Esophagus squamous epithelium (tissue), 5 donors: ENCODE data around the gene RALBP1. TPM values are rescaled to one million over a fixed set of nuclear protein-coding genes. Genes with fewer than 3 reads are reported as not detected.

Source experiments
- DNase-seq: peaks from one replicate; lab custom pipeline; 2025; lab: John Stamatoyannopoulos, UW
- H3K27ac ChIP-seq, 4 donors: fragments of 200-600 bp; sonication (generic); one replicate each; pipeline ENCODE4 v1.5.1; 2016 to 2019; ENCODE audit warnings: mild to moderate bottlenecking in 1 of 4
- H3K27me3 ChIP-seq, 4 donors: fragments of 200-600 bp; sonication (generic); 1 replicate in 3 of 4; 2 replicates in 1 of 4; pipeline versions ENCODE4 v1.5.1 to v1.6.0; 2017 to 2021; ENCODE audit warnings: antibody characterized with exemption in 1 of 4
- H3K36me3 ChIP-seq, 3 donors: fragments of 200-600 bp; sonication (generic); one replicate each; pipeline ENCODE4 v1.5.1; 2016 to 2019
- H3K4me1 ChIP-seq, 3 donors: fragments of 200-600 bp; sonication (generic); one replicate each; pipeline ENCODE4 v1.5.1; 2017 to 2019
- H3K4me3 ChIP-seq, 4 donors: fragments of 200-600 bp; sonication (generic); 1 replicate in 3 of 4; 2 replicates in 1 of 4; pipeline ENCODE4 v1.5.1; 2016 to 2019; ENCODE audit warnings: mild to moderate bottlenecking in 2 of 4, moderate library complexity in 1 of 4
- H3K9me3 ChIP-seq, 3 donors: fragments of 200-600 bp; sonication (generic); one replicate each; pipeline ENCODE4 v1.5.1; 2016 to 2019
- CTCF ChIP-seq, 6 experiments: fragments of 450-650 bp in 4 of 6; fragments of 200-600 bp in 2 of 6; sonication (generic) in 2 of 6; IDR thresholded peaks; one replicate each; pipeline ENCODE4 v1.5.1; 2016 to 2019; ENCODE audit warnings: antibody characterized with exemption in 6 of 6, mild to moderate bottlenecking in 4 of 6, moderate library complexity in 4 of 6
- POLR2A ChIP-seq, 4 donors: fragments of 450-650 bp; IDR thresholded peaks; one replicate each; pipeline ENCODE4 v1.6.1; 2017; ENCODE audit warnings: antibody characterized with exemption in 4 of 4, mild to moderate bottlenecking in 4 of 4, moderate library complexity in 3 of 4
- WGBS, 2 donors: methylation state at CpG; one replicate each; pipeline ENCODE4 v1.1.5; 2018; 5-methylcytosine and 5-hydroxymethylcytosine counted together
- intact Hi-C: fragments of 100-400 bp; cut with DNase I; formaldehyde crosslinking; loops from one replicate; pipeline ENCODE4 v1.15.0; 2022
- total RNA-seq, 4 donors: library from RNA; depleted of rRNA; stranded (reverse); fragments of >200 nt; gene quantifications; one replicate each; pipeline ENCODE4 v1.1.0, GENCODE V29; 2016
- donor health status: DM: yes; HTN: yes; CAD: no.

Gene RALBP1
- total RNA-seq, 4 donors from 2014 or later: 74.0 to 105 (median 84.1) TPM

GRCh38 chr18:9568186-9568585 is 92.9 kb downstream of the RALBP1 start:
- TF ChIP-seq CTCF (IDR thresholded peaks at IDR 0.05) (no peak), POLR2A (IDR thresholded peaks at IDR 0.05) (no peak)
- Histone ChIP-seq H3K36me3 (peaks cover 13 to 98% (median 13%) of the 10 kb centered on the region in 3 donors), H3K4me1 (peaks cover 0 to 23% (median 0%) of the 10 kb centered on the region in 3 donors), H3K27ac (no peak overlapping the region), H3K9me3 (no peaks in the 10 kb centered on the region), H3K4me3 (no peak overlapping the region), H3K27me3 (no peaks in the 10 kb centered on the region)
- DNase-seq: no peak
- intact Hi-C loops: no loop called here

- Histone ChIP-seq H3K9me3 (no peaks in the 10 kb centered on the region), H3K4me3 (no peak overlapping the region), H3K27me3 (no peaks in the 10 kb centered on the region), H3K4me1 (peaks cover 0 to 15% (median 0%) of the 10 kb centered on the region in 3 donors), H3K27ac (no peak overlapping the region), H3K36me3 (peaks cover 8 to 98% (median 10%) of the 10 kb centered on the region in 3 donors)
- 82 to 93% methylated on average over 8 of the region's 8 CpGs for WGBS, 2 donors
- intact Hi-C loops: no loop called here
- TF ChIP-seq POLR2A (IDR thresholded peaks at IDR 0.05) (no peak), CTCF (IDR thresholded peaks at IDR 0.05) (no peak)
- no peak for DNase-seq
Measured at GRCh38 chr18:9569178-9569577, 93.9 kb downstream of the RALBP1 start.

- DNase-seq: no peak
- Histone ChIP-seq H3K36me3 (peaks cover 10 to 100% (median 14%) of the 10 kb centered on the region in 3 donors), H3K9me3 (no peaks in the 10 kb centered on the region), H3K27ac (no peak overlapping the region), H3K4me3 (no peak overlapping the region), H3K4me1 (peaks cover 0 to 7% (median 0%) of the 10 kb centered on the region in 3 donors), H3K27me3 (no peaks in the 10 kb centered on the region)
- intact Hi-C loops: no loop called here
- TF ChIP-seq CTCF (IDR thresholded peaks at IDR 0.05) (no peak), POLR2A (IDR thresholded peaks at IDR 0.05) (no peak)
- 58 to 77% methylated on average over 3 of the region's 3 CpGs for WGBS, 2 donors
Measured at GRCh38 chr18:9570255-9570654, 94.9 kb downstream of the RALBP1 start.

GRCh38 chr18:9571546-9571945 is 96.2 kb downstream of the RALBP1 start:
- WGBS, 2 donors: 69 to 88% methylated on average over 3 of the region's 3 CpGs
- Histone ChIP-seq H3K9me3 (no peaks in the 10 kb centered on the region), H3K4me3 (no peak overlapping the region), H3K27me3 (no peaks in the 10 kb centered on the region), H3K27ac (no peak overlapping the region), H3K4me1 (peaks cover 0 to 12% (median 5%) of the 10 kb centered on the region in 3 donors), H3K36me3 (peaks cover 10 to 100% (median 14%) of the 10 kb centered on the region in 3 donors)
- intact Hi-C loops: no loop called here
- no peak for DNase-seq
- TF ChIP-seq CTCF (IDR thresholded peaks at IDR 0.05) (no peak), POLR2A (IDR thresholded peaks at IDR 0.05) (no peak)

- Histone ChIP-seq H3K36me3 (peaks cover 7 to 95% (median 9%) of the 10 kb centered on the region in 3 donors), H3K4me3 (no peak overlapping the region), H3K4me1 (peaks cover 0 to 30% (median 5%) of the 10 kb centered on the region in 3 donors), H3K27ac (peak overlapping the region in 1 of 4 donors; percentile 37), H3K9me3 (no peaks in the 10 kb centered on the region), H3K27me3 (no peaks in the 10 kb centered on the region)
- no peak for TF ChIP-seq POLR2A (IDR thresholded peaks at IDR 0.05)
- TF ChIP-seq CTCF (IDR thresholded peaks at IDR 0.05): no peak
- no peak for DNase-seq
- WGBS, 2 donors: 50 to 61% methylated on average over 7 of the region's 7 CpGs
- intact Hi-C loops: no loop called here
Measured at GRCh38 chr18:9574473-9575115, 99.3 kb downstream of the RALBP1 start.
